ENCODE data around the gene AK2.

DNA sequence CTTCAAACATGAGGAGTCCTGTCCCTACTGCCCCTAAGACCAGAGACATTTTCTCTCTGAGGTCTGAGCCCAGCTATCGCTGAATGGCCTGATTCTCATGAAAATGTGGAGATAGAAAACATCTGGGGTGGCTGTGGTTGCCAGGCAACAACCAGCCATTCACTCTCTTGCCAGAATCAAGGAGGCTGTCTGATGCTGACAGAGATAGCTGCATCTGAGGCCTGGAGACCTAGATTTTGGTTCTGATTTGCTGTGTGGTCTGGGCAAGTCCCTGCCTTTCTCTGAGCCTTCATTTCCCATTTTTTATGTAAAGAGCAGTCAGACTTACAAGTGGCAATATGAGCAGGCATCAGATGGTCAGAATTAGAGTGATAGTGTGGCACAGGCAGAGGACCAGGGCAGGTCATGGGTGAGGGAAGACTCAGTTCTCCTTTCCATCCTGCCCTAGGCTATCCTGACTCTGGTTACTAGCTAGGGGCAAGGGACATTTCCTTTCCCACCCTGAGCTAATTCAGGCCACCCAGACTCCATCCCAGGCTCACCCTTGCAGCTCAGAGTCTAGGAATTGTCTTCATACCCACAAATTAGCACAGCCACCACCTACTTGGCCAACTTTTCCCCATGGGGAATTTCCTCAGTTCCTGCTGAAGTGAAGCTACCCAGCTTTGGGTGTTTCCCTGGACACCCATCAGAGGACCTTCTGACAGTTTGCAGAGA is 52.1 kb downstream of the AK2 start:
- no peak for TF ChIP-seq POLR2A (IDR thresholded peaks at IDR 0.05; ENCODE audit: low read depth, low read length)
- no peak for TF ChIP-seq MAX (IDR thresholded peaks at IDR 0.05; ENCODE audit: insufficient read depth, insufficient read length)
- no peak for TF ChIP-seq POLR2AphosphoS5 (IDR thresholded peaks at IDR 0.05; ENCODE audit: insufficient read depth, low read depth, low read length)
